Measurements from ENCODE around the gene ANKS3.
"Not testable (repeated sequence)": the region's sequence is repeated elsewhere in the genome, so short reads cannot be mapped to it uniquely, and the experiment has no call there.

The ANKS3 gene

DNA sequence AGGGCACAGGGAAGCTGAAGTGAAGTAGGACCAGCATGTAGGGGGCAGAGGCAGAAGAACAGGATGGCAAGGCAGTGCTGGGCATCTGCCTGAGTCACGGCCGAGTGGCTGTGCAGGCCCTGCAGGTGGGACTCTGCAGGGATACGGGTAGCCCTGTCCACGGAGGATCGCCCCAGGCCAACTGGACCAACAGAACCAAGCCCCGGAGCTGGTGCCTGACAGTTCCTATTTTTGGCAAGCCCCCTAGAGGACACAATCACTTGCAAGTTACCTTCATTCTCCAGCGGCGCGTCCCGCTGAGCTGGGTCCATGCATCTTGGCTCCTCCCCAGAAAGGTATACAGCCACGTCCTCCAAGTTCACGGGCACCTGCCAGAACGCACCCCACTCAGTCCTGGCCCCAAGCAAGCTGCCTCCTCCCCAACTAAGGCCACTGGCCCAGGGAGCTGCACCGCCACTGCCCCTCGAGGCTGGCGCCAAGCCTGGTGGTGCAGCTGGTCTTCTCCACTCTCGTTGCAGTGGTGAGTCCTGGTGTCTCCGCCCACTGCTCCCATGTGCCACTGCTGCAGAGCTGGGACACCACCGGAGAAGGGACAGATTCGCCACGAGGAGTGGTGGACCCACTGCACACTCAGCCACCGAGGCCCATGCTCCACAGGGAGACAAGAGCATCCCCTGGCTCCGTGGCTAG, 26.3 kb upstream of the ANKS3 start:
- DNase-seq, result no peak

DNA sequence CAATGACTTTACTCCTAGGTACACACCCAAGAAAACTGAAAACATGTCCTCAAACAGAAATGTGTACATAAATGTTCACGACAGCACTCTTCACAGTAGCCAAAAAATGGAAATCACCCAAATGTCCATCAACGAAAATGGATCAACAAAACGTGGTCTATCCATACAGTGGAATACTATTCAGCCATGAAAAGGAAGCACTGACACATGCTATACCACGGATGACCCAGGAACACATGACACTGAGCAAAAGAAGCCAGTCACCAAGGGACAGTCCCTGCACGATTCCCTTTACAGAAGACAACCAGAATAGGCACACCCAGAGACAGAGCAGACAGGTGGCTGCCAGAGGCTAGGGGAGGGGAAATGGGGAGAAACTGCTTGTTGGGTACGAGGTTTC, 21.6 kb upstream of the ANKS3 start:
- DNase-seq, result no peak

DNA sequence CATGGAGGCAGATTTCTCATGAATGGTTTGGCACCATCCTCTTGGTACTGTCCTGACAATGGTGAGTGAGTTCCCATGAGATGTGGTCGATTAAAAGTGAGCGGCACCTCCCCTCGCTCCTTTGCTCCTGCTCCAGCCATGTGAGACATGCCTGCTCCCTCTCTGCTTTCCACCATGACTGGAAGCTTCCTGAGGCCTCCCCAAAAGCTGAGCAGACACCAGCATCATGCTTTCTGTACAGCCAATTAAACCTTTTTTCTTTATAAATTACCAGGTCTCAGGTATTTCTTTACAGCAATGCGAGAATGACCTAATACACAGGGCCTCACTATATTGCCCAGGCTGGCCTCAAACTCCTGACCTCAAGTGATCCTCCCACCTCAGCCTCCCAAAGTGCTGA, 20.8 kb upstream of the ANKS3 start:
- DNase-seq, result no peak

DNA sequence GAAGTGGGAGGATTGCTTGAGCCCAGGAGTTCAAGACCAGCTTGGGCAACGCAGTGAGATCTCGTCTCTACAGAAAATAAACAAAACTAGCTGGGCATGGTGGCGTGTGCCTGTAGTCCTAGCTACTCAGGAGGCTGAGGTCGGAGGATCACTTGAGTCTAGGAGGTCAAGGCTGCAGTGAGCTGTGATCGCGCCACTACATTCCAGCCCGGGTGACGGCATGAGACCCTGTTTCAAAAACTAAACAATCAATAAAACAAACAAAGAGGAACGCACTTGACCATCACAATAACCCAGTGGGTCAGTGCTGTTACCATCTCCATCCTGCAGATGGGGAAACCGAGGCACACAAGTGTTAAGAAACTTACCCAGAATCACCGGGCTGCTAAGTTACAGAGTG, 19.2 kb upstream of the ANKS3 start:
- DNase-seq, result no peak

DNA sequence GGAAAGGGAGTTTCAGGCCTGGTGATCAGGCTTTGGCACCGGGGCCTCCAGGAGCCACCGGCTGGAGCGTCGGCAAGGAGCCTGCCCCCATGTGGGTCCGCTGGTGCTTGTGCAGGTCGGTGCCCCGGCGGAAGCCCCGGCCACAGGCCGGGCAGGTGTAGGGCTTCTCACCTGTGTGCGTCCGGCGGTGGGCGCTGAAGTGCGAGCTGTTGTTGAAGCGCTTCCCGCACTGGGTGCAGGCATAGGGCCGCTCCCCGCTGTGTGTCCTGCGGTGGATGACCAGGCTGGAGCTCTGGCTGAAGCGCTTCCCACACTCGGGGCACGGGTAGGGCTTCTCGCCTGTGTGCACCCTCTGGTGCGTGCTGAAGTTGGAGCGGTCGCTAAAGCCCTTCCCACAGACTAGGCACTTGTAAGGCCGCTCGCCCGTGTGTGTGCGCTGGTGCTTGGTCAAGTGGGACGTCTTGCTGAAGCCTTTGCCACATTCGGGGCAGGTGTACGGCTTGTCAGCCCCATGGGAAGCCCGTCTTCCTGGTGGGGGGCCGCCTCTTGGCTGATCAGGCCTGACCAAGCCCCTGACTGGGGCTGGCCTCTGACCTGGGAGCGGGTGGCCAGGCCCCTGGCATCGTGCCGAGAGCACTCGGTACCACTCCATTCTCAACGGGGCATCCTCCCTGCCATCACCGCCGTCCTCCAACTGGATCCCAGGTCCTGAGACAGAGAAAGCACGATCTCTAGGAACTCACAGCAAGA, 18.5 kb upstream of the ANKS3 start:
- DNase-seq, result no peak

DNA sequence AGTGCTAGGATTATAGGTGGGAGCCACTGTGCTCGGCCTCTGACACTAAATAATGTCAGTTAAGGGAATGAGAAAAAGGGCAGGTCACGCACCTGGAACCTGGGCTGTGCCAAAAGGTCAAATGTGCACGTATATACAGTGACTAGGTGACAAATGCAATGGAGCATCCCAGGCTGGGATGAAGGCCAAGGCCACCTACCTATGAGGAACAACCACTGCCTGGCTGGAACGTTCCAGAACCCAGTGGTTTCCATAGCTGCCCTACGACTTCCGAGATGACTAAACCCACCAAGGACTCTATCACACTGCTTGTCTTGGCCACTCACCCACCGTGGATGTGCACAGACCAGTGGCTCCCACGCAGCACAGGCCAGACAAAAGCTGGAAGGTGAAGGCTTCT, 16.8 kb upstream of the ANKS3 start:
- DNase-seq, result no peak

DNA sequence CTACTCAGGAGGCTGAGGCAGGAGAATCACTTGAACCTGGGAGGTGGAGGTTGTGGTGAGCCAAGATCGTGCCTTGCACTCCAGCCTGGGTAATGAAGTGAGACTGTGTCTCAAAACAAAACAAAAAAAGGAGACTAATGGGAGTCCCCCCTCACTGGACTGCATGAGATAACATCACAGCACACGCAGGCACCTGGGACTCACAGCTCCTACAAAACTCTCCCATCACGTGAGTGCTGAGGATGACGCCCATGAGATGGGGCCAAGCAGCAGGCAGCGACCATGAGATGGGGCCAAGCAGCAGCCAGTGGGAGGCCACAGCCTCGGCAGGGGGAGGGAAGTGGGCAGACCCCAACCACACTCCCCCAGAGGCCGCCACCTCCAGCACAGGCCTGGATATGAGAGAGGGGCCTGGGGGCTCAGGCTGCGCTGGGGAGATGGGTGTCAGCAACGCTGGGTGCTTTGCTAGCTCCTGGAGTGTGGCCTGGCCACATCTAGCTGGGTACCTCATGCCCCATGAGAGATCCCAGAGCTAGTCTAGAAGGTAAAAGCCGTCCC, 15.7 kb upstream of the ANKS3 start:
- no peak for DNase-seq

DNA sequence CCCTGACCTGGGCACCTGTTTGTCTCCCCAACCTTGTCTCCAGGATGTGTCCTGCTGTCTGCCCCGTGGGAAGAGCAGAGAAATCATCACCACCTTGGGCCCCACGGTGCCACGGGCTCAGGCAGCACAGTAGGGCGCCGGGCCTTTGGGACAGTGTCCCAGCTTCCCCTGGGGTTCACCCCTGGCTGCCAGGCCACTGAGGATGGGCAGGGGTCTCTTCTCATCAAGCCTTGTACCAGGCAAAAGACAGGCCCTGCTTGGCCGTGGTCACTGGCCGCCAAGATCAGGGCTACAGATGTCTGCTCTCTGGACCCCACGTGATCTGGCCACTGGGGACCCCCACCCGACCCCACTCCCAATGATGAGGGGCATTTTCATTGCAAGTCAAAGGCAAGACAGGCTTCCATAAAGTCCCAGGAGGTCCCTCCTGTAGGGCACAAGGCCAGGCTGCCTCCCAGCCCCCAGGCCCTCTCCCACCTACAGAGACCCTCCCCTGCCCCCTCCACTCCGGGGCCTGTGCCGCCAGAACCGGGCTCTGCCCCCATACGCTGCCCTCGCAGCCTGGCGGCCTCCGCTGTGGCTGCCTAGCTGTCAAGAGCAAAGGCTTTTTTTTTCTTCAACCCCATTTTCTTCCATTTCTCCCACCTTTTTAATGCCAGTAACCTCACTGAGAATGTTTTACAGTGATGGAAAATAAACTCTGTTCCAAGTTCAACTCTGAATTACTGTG, 14.8 kb upstream of the ANKS3 start:
- DNase-seq, result no peak

DNA sequence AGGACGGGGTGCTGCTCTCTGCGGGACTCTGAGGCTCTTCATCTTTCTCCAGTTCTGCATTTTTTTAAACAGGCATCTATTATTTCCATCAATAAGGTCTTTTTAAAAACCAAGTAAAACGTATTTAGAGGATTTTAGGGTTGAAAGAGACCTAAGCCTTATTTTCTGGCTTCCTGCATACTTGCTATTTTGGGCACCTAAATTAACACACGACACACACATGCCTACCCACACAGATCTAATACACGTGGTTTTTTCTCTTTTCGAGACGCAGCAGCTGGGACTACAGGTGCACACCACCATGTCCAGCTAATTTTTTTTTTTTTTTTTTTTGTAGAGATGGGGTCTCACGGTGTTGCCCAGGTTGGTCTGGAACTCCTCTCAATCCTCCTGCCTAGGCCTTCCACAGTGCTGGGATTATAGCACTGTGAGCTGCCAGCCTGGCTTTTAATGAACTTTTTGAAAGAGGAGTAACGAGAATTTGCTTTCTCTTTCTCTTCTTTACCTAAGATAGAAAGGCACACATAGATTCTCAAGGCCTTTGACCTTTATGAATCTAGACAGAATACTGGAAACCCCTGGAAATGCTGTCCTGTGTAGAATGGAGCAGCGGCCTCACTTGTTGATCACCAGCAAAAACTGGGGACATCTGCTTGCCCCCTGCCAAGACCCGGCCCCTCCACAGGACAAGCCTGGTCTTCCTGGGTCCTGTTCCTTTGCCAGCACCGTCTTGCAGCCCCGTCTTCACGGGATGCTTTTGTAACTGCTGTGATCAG, 14.0 kb upstream of the ANKS3 start:
- DNase-seq, result no peak

DNA sequence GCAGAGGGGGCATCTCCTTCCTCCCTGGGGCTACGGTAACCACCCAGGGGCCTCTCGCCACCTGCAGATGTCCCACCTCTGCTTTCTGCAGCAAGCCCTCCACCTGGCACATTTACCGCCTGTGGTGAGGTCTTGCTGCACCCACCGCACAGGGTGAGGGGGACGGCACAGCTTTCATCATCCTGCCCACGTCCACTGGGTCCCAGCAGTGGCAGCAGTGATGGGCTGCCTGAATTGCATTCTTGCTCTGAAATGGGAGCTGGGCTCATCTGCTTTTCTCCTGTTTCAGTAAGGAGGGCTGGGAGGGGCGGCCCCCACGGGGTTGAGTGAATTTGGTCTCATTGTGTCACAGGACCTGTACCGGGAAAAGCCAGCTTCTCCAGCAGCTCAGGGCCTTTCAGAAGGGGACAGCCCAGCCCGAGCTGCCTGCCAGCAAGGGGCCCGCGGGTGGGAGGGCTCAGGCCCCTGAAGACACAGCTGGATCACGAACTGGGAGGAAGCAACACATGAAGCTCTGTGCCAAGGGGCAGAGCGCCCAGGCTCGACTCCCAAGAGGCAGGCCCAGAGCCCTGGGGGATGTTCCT, 13.0 kb upstream of the ANKS3 start:
- no peak for DNase-seq

DNA sequence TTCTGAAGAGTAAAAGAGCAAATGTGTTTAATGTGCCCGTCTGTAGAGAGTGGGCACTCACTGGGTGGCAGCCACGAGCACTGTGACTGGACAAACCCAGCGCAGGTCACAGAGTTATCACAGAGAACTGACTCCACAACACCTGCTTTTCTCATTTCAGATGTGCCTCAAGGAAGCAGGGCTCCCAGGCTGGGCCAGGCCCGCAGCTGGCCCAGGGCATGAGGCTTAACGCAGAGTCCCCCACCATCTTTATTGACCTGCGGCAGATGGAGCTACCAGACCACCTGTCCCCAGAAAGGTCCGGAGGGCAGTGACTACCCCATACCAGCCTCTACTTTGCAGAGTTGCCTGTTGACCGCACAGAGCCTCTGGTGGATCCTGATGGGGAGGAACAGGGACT, 12.1 kb upstream of the ANKS3 start:
- no peak for DNase-seq

DNA sequence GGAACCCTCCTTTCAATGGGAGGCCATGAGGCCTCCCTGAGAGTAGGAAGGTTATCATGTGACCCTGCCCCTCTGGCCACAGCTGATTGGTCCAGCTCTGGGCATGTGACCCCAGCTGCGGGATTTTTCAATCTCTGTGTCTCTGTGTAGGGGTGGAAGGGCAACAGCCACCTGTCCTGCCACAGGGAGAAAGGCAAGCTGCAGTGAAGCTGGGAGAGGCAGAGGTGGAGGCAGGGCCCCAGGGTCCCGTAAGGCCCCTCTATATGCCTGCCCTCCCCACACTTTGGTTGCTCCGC, 11.2 kb upstream of the ANKS3 start:
- no peak for DNase-seq

DNA sequence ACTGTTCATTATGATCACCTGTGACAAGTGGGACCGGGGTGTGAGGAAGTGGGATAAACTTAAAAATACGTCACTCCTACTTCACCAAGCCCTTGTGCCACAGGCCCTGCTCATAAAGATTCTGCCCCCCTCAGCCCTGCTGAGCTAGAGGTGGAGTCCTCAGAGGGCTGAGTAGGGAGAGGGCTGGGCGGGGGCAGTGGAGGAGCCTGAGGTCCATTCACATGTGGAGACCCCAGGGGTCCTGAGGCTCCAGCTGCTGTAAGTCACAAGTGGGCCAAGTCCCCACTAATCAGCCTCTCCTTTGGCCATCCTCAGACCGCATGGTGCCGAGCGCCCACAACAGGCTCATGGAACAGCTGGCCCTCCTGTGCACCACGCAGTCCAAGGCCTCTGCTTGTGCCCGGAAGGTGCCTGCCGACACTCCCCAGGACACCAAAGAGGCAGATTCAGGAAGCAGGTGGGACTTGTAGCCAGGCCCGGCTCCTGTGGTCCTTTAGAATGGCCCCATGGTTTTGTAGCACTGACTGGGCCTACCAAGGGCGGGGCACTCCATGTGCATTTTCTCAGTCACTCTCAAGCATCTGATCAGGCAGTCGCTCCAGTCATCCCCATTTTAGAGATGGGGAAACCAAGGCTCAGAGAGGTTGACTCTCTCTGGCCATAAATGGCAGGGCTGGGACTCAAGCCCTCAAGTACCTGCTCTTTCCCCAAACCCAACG, 10.6 kb upstream of the ANKS3 start:
- no peak for DNase-seq

DNA sequence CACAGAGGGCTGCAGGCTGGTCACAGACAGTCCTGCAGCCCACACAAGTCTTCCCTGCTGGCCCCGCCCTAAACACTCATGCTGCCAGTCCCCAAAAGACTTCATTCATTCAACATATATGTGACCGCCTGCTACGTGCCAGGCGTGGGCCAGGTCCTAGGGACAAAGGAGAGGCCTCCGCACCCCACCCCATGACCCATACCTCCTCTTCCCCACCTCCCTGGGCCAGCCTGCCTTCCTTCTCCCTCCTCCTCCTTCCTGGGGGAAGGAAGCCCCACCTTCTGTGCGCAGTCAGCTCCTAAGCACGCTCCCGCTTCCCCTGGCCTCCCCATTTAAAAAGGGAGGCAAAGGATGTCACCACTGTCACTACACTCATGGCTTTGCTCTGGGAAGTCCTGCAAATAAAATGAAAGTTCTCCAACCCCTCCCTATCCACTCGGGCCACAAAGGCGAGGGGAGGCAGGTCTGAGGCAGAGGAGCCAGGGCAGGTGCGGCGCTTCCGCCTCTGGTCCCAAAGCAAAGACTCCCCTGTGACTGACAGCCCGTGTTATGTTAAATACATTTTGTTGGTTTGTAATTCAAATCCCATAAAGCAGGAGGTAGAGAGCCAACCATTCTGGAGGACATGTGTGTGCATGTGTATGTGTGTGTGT, 9.3 kb upstream of the ANKS3 start:
- DNase-seq, result no peak

DNA sequence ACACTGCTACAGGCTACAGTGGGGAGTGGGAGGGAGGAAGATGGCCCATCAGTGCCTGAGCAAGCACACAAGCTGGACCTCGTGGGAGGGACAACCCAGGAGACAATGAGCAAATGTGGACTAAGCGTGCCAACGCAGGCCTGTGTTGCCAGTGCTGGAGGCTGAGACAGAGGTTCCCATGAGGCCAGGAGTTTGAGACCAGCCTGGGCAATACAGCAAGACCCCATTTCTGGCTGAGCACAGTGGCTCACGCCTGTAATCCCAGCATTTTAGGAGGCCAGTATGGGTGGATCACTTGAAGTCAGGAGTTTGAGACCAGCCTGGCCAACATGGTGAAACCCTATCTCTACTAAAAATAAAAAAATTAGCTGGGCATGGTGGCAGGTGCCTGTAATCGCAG, 4.3 kb upstream of the ANKS3 start:
- not testable (repeated sequence) for DNase-seq

DNA sequence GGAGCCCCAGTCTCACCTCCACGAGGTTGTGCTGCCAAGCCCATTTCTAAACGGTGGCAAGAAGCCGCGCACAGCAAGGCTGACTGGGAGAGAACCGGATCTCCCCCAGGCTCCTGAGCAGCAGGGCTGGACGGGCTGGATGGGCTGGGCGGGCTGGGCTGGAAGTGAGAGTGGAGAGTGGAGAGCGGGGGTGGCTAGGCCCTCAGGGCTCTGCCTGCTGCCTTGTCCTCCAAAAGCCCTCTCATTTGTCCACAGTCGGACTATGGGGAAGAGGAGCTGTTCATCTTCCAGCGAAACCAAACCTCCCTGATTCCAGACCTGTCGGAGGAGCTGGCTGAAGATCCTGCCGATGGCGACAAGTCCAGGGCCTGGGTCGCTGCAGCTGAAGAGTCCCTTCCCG, 3.5 kb upstream of the ANKS3 start:
- no peak for DNase-seq

DNA sequence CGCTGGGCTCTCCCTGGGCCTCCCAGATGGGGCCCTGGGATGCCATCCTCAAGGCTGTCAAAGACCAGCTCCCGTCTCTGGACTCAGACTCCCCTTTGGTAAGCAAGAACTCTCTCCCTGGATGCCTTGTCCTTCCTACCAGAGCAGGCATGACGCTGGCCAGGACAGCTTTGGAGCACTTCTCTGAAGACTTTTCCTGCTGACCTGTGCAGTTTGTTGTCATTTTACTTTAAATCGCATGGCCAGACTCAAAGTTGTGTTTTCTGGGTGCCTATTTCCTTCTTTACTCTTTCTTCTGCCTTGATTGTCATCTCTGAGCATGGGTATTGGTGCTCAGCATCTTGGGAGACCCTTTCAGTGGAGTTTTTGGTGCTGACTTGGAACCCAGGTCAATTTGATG, 2.5 kb upstream of the ANKS3 start:
- DNase-seq, result no peak

DNA sequence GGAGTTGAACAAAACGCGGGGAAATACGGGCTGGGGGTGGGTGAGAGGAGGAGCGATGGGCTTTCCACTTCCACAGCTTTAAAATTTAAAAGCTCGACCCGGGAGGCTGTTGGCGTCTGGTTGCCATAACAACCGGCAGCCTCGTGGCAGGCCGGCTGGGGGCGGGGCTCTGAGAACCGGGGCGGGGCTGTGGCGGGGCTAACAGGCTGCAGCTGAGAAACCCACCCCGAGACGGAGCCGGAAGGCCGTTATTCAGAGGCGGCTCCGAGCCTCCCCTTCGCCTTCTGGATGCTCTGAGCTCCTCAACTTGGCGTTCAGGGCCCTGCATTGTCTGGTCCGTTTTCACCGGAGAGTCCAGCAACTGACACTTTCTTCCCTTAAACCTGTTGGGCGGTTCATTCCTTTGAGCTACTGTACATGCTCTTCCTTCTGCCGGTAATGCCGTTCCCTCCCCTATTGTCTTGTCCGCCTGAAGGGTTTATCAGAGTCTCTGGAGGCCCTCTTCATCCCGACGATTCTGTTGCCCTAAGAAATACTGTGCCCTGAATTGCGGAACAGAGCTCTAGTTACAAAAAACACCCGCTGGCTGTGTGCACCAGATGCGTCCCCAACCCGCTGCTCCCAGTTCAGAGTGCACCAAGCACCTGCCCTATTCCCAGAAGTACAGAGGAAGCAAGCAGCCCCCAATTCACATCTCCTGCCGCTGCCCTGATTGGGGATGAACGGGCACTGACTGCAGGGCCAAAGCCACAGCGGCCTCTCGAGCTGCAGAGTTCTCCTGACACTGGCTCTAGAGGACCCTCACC, 862 bp upstream of the ANKS3 start:
- no peak for DNase-seq

DNA sequence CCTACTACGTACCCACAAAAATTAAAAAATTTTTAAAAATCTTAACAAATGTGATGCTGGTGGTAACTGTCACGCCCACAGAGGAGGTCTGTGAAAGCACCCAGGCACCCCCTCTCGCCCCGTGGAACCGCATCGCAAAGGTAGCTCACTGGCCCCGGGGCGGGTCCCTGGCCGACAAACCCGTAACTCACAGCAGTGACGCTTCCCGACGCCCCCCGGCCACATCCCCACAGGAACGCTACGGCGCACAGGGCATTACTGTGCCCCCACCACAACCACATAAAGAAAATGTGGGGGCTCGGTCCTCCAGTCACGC, 366 bp downstream of the ANKS3 start:
- no peak for DNase-seq

DNA sequence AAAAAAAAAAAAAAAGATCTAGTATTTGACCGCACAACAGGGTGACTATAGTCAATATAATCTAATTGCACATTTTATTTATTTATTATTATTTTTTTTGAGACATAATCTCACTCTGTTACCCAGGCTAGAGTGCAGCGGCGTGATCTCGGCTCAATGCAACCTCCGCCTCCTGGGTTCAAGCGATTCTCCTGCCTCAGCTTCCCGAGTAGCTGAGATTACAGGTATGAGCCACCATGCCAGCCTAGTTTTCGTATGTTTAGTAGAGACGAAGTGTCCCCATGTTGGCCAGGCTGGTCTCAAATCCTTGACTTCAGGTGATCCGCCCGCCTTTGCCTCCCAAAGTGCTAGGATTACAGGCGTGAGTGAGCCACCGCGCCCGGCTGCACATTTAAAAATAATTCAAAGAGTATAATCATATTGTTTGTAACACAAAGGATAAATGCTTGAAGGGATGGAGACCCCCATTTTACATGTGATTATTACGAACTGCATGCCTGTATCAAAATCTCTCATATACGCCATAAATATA, 794 bp downstream of the ANKS3 start:
- no peak for DNase-seq

Measured in right kidney (tissue), 1 donor.